ENCODE data around the gene ALLC. TPM values are rescaled to one million over a fixed set of nuclear protein-coding genes. Genes with fewer than 3 reads are reported as not detected.

ALLC gene
- total and polyA plus RNA-seq, 2 experiments from 2014 or later: not detected

- H3K4me3 Mint-ChIP-seq: no peak overlapping the region
- no peak overlapping the region for H3K27ac Mint-ChIP-seq
- ATAC-seq: no peak
- TF ChIP-seq ZNF114 (CRISPR knock-in tag; IDR thresholded peaks at IDR 0.05): no peak
- no peak for TF ChIP-seq JUNB (IDR thresholded peaks at IDR 0.05; ENCODE audit: unreplicated experiment)
- TF ChIP-seq REST (IDR thresholded peaks at IDR 0.05; ENCODE audit: unreplicated experiment): no peak
- TF ChIP-seq EZH2 (IDR thresholded peaks at IDR 0.05; ENCODE audit: low read depth, unreplicated experiment): no peak
- no peak for TF ChIP-seq STAT1 (IDR thresholded peaks at IDR 0.05; ENCODE audit: unreplicated experiment)
- no peak for TF ChIP-seq NANOG (IDR thresholded peaks at IDR 0.05; ENCODE audit: borderline replicate concordance)
- no peak for TF ChIP-seq ZNF462 (CRISPR knock-in tag; IDR thresholded peaks at IDR 0.05)
- TF ChIP-seq CREB1 (CRISPR knock-in tag; IDR thresholded peaks at IDR 0.05; ENCODE audit: low read depth): no peak
- TF ChIP-seq POLR2AphosphoS5 (IDR thresholded peaks at IDR 0.05; ENCODE audit: low read depth): no peak
- no peak for TF ChIP-seq ETS1 (IDR thresholded peaks at IDR 0.05)
- no peak for TF ChIP-seq ZNF331 (CRISPR knock-in tag; IDR thresholded peaks at IDR 0.05; ENCODE audit: low read depth)
- TF ChIP-seq EZH2phosphoT487 (IDR thresholded peaks at IDR 0.05; ENCODE audit: unreplicated experiment): no peak
- TF ChIP-seq CTCF (conservative IDR thresholded peaks at IDR 0.05; ENCODE audit: low read depth in 2 of 2): no peak
- peaks cover 3% of the 10 kb centered on the region for H3K27me3 Mint-ChIP-seq (ENCODE audit: insufficient read depth, low read depth, poor library complexity)
- Histone ChIP-seq H2AFZ (no peak overlapping the region), H3K4me1 (ENCODE audit: insufficient read depth) (no peaks in the 10 kb centered on the region), H3K27me3 (ENCODE audit: insufficient read depth) (no peaks in the 10 kb centered on the region), H3K9me2 (ENCODE audit: insufficient read depth) (no peaks in the 10 kb centered on the region), H3K4me2 (no peak overlapping the region), H3K4me3 (no peak overlapping the region), H3K79me2 (replicated peaks; ENCODE audit: insufficient read depth) (no peaks in the 10 kb centered on the region), H3K36me3 (ENCODE audit: insufficient read depth) (no peaks in the 10 kb centered on the region), H4K20me1 (replicated peaks; ENCODE audit: insufficient read depth) (no peaks in the 10 kb centered on the region), H3F3A (replicated peaks; ENCODE audit: low read depth) (no peaks in the 10 kb centered on the region), H3K27ac (ENCODE audit: low read depth) (no peak overlapping the region)
- no peaks in the 10 kb centered on the region for H3K36me3 Mint-ChIP-seq (ENCODE audit: low read depth)
- DNase-seq (ENCODE audit: low spot score): no peak
- H3K9me3 Mint-ChIP-seq: peaks cover 58% of the 10 kb centered on the region
- no peaks in the 10 kb centered on the region for H3K4me1 Mint-ChIP-seq
These were observed 23.6 kb downstream of the ALLC start for GRCh38 chr2:3681625-3682024.

All from GM23338 (cell line).